Liver (tissue), 3 donors: ENCODE data around the gene LOXL3.

Experiments used
- CTCF ChIP-seq: fragments of 150-350 bp; IDR thresholded peaks from 2 replicates; pipeline ENCODE4 v1.5.1; 2017; ENCODE audit warnings: improper control_type of control experiment, low read depth, low read length; ENCODE audit not compliant: missing input control
- GABPA ChIP-seq, 2 donors: IDR thresholded peaks in 1 of 2; conservative IDR thresholded peaks in 1 of 2; 2 replicates each; pipeline ENCODE4 v1.6.1; 2016; ENCODE audit warnings: antibody characterized with exemption in 2 of 2, mild to moderate bottlenecking in 1 of 2, moderate library complexity in 1 of 2
- NR2F2 ChIP-seq: IDR thresholded peaks from 2 replicates; pipeline ENCODE4 v1.6.1; 2016; ENCODE audit warnings: antibody characterized with exemption
- SP1 ChIP-seq: IDR thresholded peaks from 2 replicates; pipeline ENCODE4 v1.6.1; 2018; ENCODE audit warnings: antibody characterized with exemption, mild to moderate bottlenecking
- TAF1 ChIP-seq: conservative IDR thresholded peaks from 2 replicates; pipeline ENCODE4 v1.6.1; 2016; ENCODE audit warnings: antibody characterized with exemption, mild to moderate bottlenecking
- ZBTB33 ChIP-seq: IDR thresholded peaks from 2 replicates; pipeline ENCODE4 v1.6.1; 2016; ENCODE audit warnings: antibody characterized with exemption
- donor health status: healthy.
- donor health status: healthy.

- TF ChIP-seq CTCF (no peak), GABPA (IDR thresholded peaks at IDR 0.05 in 1 of 2, conservative IDR thresholded peaks at IDR 0.05 in 1 of 2) (no peak), ZBTB33 (no peak), NR2F2 (no peak), TAF1 (no peak), SP1 (no peak)
Observed at GRCh38 chr2:74573747-74574562, 20.2 kb upstream of the LOXL3 start.
